HG02885 (cell line): ENCODE measurements around the gene NR4A3.
"Not testable (repeated sequence)": the region's sequence is repeated elsewhere in the genome, so short reads cannot be mapped to it uniquely, and the experiment has no call there.

ENCODE experiments used
- ATAC-seq: cut with Tn5 transposase; IDR thresholded peaks from one replicate; pipeline ENCODE4 v1.9.1; 2021; ENCODE audit warnings: mild to moderate bottlenecking; ENCODE audit not compliant: unreplicated experiment, poor library complexity

Gene NR4A3

DNA sequence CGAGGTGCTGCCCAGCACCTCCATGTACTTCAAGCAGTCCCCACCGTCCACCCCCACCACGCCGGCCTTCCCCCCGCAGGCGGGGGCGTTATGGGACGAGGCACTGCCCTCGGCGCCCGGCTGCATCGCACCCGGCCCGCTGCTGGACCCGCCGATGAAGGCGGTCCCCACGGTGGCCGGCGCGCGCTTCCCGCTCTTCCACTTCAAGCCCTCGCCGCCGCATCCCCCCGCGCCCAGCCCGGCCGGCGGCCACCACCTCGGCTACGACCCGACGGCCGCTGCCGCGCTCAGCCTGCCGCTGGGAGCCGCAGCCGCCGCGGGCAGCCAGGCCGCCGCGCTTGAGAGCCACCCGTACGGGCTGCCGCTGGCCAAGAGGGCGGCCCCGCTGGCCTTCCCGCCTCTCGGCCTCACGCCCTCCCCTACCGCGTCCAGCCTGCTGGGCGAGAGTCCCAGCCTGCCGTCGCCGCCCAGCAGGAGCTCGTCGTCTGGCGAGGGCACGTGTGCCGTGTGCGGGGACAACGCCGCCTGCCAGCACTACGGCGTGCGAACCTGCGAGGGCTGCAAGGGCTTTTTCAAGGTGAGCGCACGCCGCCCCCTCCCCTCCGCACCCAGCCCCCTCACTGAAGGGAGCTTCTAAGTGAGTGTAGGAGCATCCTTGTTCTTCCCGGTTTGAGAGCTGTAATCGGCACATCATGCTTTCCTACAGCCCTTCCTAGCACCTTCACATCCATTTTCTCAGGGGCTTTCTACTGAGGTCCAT lies 6.9 kb downstream of the NR4A3 start:
- ATAC-seq = no peak

DNA sequence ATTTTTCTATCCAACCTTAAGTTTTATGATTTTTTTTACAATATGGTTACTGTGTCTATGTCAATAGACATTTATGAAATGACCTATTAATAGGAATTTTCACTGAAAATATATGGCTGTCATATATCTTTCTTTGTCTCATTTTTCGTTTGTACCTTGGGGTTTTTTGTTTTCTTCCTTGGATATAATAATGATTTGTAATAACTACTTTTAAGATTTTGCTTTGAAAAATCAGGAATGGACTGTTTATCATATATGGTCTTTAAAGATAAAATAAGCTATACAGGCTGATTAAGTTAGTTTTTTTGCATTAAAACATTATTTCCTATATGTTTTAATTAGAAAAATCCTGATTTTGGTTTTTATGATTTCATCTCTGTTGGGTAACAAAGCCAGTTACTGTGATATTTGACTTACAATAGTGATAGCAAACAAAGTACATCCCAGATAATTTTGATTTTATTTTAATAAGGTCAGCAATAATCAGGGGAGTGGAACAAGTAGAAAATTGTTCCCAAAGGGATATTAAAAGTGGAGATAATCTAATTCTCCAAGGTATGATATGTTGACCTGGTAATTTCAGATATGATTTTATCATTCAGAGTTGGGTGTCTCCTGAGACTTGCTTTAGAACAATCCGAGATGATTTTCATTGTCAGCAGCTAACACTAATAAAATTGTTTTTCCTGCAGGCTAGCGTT lies 10.3 kb downstream of the NR4A3 start:
- no peak for ATAC-seq

DNA sequence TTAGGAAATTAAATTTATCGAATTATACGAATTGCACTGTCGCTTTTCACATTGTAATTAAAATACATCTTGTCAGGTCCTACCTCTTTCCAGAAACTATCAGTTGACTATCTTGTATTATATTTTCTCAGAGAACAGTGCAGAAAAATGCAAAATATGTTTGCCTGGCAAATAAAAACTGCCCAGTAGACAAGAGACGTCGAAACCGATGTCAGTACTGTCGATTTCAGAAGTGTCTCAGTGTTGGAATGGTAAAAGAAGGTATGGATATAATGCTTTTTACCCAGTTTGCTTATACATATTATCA lies 10.8 kb downstream of the NR4A3 start:
- no peak for ATAC-seq

DNA sequence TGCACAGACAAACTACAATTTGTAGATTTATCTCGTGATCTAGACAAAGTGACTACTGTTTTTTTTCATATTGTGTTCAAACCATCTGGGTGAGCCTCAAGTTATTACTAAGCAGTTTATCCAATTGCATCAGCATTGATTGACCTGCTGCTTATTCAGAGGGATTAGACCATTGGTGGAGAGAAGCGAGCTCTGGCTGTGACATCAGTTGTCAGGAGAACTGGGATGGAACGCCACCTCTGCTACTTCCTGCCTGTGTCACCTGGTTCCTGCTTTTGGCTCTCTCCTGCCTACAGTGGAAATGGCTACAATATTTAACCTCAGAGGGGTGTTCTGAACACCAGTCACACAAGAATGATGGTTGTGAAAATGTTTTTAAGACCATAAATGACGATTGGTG lies 12.1 kb downstream of the NR4A3 start:
- peak; percentile 50 for ATAC-seq

DNA sequence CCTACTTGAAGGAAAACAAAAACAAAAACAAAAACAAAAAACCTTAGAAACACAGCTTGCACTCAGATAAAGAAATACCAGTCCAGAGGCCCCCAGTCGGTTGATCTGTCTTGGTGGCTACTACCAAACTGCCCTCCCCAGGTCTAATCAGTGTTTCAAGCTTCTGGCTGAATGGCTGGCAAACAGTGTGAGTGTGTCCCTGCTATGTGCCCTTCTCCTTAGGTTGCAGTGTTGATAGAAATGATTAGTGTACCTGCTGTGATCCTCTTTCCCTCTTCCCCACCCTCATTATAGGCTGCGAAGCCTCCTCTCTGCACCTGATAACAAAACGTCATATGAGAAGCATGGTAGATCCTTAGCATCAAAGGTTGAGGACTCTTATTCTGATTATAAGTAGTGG lies 12.8 kb downstream of the NR4A3 start:
- no peak for ATAC-seq

DNA sequence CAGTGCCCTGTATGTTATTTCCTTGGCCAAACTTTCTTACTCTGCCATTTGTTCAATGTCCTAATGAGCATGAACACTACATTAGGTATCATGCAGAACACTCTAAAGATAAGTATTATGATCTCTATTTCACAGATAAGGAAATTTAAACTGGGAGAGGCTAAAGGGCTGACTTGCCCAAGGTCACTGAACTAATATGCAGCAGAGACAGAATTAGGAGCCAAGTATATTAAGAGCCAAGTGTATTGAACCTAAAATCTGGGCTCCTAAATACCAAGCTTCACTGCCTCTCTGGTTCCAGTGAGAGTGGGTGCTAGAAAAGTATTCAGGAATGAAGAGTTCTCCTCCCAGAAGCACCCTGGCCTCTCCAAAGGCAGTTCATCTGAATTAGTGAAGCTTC lies 13.5 kb downstream of the NR4A3 start:
- ATAC-seq = no peak

DNA sequence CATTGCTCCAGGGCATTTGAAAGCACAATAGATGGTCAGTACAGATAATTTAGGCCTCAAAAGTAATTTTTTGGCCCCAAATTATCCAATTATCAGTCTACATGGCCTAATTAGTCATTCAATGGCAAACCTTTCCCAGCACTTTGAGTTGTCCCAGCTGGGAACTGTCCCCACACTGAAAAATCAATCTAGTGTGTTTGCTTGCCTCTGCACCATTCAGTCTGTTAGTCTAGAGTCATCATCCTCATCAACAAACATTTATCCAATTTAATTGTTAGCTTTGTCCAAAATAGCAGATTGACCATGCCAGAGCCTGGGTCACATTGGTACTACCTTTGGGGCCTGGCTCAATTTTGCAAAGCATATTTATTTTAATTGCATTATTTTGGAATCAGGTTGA lies 13.9 kb downstream of the NR4A3 start:
- ATAC-seq = no peak

DNA sequence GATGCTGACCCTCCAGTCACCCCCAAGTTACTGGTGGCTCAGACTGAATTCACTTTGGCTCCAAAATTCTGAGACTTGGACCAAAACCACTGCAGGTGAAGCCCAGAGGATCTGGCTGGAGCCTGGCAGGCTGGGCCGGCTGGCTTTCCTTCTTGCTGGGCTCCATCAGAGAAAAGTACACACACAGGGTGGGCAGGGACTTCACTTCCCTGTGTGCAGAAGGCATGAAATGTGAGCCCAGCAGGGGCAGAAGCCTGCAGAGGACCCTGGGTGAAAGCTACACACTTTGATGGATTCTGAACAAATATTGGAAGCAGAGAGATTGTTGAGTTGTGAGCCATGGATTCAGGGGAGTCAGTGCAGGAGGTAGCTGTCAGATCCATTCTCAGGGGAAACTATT lies 18.4 kb downstream of the NR4A3 start:
- ATAC-seq = no peak

DNA sequence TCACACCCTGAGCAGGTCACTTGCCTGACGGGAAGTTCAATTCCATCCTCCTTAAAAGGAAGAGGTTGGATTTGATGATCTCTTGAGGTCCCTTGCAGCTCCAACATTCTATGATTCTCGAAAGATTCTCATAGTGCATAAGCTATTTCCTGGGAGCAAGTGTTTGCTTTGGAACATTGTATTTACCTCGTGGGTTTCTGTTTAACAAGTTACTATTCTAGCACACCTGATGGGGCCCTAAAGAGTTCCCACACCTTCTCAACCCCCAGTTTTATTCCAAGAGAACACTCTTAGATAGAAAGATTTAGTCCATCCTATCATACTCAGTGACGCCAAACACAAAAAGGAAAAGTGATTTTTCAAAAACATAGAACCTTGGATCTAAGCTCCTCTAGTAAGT lies 23.4 kb downstream of the NR4A3 start:
- no peak for ATAC-seq

DNA sequence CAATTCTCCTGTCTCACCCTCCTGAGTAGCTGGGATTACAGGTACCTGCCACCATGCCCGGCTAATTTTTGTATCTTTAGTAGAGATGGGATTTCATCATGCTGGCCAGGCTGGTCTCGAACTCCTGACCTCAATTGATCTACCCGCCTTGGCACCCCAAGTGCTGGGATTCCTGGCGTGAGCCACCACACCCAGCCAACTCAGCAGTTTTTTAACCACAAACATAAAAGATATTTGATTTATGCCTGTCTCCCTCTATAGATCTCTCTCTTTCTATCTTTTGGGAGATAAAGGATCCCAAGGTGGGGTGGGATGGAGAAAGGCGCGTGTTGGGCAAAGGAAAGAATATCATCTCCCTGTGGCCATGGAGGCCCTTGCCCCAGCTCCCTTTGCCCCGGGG lies 26.8 kb downstream of the NR4A3 start:
- no peak for ATAC-seq

DNA sequence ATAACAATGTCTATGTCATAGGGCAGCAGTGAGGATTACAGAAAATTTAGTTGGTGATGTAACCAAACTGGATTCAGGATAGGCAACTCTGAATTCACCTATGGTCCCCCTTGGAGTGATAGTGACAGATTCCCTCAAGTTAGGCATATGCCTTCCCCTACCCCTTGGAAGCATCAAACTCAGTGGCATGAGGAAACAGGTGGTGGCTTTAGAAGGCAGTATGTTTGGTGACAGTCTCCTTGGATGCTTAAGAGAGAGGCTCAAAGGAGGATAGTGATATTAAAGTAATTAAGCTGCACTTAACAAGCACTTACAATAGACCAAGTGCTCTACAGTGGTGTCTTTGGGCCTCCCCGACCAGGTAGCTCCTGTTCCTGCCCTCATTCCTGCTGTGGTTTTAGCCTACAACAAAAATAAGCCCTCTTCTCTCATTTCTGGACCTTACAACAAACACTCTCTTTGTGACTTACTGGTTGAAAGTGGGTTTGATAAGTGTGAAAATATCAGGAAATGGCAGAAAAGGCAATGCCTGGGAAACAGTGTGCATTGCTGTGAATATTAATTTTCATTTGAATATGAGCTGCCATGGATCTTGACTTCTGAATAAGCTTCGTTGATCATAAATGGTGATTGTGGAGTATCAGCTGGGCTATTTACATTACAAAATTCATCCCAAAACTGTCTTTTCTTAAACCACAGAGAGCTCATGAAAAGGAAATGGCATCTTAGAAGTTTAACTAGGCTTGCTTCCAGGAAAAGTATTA lies 29.2 kb downstream of the NR4A3 start:
- peak; percentile 29 for ATAC-seq

DNA sequence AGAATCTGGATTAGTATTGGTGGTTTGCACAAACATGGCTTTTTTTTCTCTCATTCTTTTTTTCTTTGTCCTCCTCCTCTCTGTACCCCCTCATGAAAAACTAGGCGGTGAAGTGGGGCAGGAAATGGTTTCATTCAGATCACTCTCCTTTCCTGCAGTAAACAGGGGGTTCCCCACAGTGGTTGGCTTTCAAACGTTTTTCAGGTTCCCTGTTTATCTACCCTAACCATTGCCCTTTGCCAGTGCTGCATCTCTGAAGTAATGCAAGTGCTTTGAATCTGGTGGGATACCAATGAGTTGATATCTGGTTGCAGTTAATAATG lies 29.8 kb downstream of the NR4A3 start:
- ATAC-seq = peak; percentile 97

DNA sequence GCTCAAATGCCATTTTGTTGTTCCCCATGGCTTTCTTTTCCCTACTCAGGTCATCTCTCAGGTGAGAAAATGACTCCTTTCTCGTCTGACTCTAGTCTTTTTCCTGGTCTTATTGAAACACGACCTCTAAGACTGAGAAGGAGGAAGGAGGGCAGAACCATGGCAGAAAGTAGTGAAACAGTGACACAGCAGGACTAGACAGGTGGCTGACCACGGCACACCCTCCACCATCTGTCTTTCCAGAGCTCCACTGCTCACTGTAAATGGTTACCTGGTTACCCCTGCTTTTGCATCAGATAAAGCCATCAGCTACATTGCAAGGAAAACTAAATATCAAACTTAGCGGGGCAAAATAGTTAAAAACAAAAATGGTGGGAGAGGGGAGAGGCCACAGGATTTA lies 30.9 kb downstream of the NR4A3 start:
- peak; percentile 45 for ATAC-seq

DNA sequence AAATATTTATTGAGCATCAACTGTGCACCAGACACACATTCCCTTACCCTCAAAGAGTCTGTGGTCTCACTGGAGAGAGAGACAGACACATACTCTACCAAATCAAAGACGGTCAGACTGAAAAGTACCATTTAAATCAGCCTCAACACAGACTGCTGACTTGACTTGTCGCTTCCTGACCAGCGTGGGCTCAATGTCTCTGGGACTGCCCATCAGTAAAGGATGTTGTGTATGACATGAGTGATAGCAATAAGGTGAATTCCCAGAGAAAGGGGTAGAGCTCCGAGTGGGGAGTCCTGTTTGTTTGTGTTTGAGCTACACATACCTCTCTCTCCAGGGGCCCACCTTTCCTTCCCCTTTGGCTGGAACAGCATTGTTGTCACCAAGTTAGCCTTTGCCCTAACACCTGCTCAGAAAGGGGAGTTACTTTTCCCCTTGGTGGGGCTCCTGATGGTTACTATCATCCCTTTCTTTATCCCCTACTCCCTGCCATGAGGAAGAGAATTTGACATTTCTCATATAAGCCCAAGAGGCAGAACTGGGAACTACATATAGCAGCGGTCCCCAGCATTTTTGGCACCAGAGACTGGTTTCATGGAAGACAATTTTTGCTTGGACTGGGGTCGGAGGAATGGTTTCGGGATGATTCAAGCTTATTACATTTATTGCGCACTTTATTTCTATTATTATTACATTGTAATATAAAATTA lies 33.9 kb downstream of the NR4A3 start:
- ATAC-seq = no peak

DNA sequence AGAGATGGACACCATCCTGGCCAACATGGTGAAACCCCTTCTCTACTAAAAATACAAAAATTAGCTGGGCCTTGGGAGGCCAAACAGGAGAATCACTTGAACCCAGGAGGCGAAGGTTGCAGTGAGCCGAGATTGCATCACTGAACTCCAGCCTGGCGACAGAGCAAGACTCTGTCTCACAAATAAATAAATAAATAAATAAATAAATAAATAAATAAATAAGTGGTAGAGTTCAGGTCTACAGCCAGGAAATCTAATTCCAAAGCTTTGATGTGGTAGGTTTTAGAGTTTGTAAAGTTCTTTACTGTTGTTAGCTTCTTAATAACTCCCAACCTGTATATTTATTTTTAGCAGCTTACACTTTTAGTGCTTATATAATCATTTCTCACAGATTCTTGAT lies 35.9 kb downstream of the NR4A3 start:
- not testable (repeated sequence) for ATAC-seq

DNA sequence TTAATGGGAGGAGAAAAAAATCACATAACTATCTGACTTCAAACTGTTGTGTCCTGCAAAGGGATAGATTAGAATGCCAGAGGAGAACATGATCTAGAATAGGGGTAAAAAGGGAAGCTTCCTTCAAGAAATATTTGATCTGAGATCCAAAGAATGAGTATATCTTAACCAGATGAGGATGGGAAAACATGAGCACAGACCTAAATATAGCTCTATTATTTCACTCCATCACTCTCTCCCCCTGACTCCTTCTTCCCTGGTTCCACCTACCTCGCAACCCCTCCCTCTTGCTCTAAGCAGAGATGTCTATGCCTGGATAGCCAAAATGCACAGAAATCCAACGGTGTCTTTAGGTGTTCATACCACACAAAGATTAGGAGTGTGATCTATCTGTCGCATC lies 36.4 kb downstream of the NR4A3 start:
- ATAC-seq = no peak

DNA sequence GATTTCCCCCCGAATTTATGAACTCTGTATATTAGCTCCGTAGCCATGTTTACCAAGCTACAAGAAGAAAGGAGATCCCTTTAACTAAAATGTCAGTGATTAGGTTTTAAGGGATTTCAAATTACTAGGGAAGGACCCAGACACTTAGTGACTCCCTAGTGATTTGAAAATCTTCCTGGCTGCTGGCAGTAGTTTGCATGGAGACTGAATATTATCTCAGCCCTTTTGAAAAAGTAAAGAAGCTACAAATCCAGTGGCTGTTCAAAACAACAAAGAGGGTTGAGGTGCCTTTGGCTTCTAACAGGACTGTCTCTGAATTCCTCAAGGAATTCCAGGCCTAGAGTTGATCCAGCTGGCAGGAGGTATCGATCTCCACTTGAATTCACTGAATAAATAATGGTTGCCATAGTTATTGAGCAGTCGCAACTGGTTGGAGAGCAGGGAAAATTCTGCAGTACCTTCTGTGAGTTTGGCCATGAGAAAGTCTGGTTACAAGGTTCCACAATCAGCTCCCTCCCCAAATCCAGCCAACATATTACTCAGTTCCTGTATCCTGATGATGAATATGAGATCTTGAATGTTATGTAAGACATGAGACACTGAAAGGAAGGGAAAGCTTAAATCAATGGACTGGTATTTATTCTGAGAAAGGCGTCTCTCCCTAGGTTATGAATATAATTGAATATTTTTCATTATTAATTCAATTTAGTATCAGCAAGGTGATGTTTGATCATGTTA lies 37.7 kb downstream of the NR4A3 start:
- ATAC-seq = no peak

DNA sequence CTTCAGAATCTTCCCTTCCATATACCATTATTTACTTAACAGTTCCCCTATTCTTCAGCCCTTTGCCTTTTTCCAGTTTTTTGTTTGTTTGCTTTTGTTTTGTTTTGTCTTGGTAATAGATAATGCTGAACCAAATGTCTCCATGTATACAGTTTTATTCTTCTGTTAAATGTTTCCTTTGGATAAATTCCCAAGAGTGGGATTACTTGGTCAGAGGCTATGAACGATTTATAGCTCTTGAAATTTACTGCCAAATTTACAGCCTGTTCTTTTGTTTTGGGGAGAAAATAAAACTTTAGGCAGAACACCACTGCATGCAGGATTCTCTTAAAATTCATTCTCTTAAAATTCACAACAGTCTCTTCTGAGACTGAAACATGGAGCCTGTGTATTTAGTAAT lies 38.6 kb downstream of the NR4A3 start:
- ATAC-seq = no peak

DNA sequence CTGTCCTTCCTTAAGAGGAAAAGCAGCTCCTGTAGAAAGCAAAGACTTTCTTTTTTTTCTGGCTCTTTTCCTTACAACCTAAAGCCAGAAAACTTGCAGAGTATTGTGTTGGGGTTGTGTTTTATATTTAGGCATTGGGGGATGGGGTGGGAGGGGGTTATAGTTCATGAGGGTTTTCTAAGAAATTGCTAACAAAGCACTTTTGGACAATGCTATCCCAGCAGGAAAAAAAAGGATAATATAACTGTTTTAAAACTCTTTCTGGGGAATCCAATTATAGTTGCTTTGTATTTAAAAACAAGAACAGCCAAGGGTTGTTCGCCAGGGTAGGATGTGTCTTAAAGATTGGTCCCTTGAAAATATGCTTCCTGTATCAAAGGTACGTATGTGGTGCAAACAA lies 42.3 kb downstream of the NR4A3 start:
- ATAC-seq = no peak

DNA sequence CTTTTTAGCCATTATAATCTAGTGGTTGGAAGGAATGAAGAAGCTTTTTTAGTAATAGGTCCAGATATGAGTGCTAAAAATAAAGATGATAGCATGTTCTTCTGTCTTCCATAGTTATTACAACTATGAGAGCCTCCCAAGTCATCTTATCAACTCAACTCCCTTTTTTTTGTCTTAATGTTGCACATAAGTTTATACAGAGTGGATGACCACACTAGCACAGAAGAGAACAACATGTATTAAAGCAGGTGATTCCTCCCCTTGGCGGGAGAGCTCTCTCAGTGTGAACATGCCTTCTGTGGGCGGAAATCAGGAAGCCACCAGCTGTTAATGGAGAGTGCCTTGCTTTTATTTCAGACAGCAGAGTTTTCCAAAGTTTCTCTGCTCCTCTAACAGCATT lies 44.7 kb downstream of the NR4A3 start:
- ATAC-seq = no peak
